Measurements from ENCODE around the gene VEZT. TPM values are rescaled to one million over a fixed set of nuclear protein-coding genes. Genes with fewer than 3 reads are reported as not detected.
"Not testable (repeated sequence)": the region's sequence is repeated elsewhere in the genome, so short reads cannot be mapped to it uniquely, and the experiment has no call there.

The VEZT gene
- total RNA-seq, 1 experiment from 2014 or later = 46.4 TPM

GRCh38 chr12:95323212-95323611 is 105.6 kb downstream of the VEZT start:
- TF ChIP-seq ATF3 (IDR thresholded peaks at IDR 0.05) = no peak
- no peak for TF ChIP-seq ELF1 (IDR thresholded peaks at IDR 0.05; ENCODE audit: borderline replicate concordance, low read depth)
- TF ChIP-seq JUND (IDR thresholded peaks at IDR 0.05) = no peak
- no peak for TF ChIP-seq FOSL1 (IDR thresholded peaks at IDR 0.05; ENCODE audit: low read depth)
- no peak for TF ChIP-seq RAD21 (IDR thresholded peaks at IDR 0.05; ENCODE audit: low read depth)
- TF ChIP-seq SP1 (IDR thresholded peaks at IDR 0.05; ENCODE audit: low read depth) = no peak
- no peak for TF ChIP-seq CEBPB (IDR thresholded peaks at IDR 0.05; ENCODE audit: low read depth)
- no peak for TF ChIP-seq EGR1 (IDR thresholded peaks at IDR 0.05; ENCODE audit: low read depth)
- no peak for TF ChIP-seq EZH2phosphoT487 (IDR thresholded peaks at IDR 0.05; ENCODE audit: borderline replicate concordance)
- no peak for TF ChIP-seq CBX3 (IDR thresholded peaks at IDR 0.05; ENCODE audit: low read depth)
- no peak for TF ChIP-seq ZFX (IDR thresholded peaks at IDR 0.05)
- TF ChIP-seq EZH2 (IDR thresholded peaks at IDR 0.05) = no peak
- TF ChIP-seq MAX (IDR thresholded peaks at IDR 0.05) = no peak
- Histone ChIP-seq H3K27me3 (ENCODE audit: insufficient read depth, low read length) (no peaks in the 10 kb centered on the region), H3K36me3 (ENCODE audit: control insufficient read depth in 1 of 2, insufficient read depth in 2 of 2, low read length in 2 of 2) (no peaks in the 10 kb centered on the region), H3K9me3 (ENCODE audit: control insufficient read depth in 1 of 2, insufficient read depth in 1 of 2, low read depth in 1 of 2, low read length in 2 of 2) (no peaks in the 10 kb centered on the region), H2AFZ (ENCODE audit: low read depth, low read length, poor library complexity, severe bottlenecking) (no peak overlapping the region), H3K4me1 (ENCODE audit: control insufficient read depth in 1 of 2, insufficient read depth in 2 of 2, low read length in 2 of 2) (0 out of 4 replicates have a peak, but pooled peaks cover 0 to 6% of the 10 kb centered on the region in 2 experiments), H3K79me2 (ENCODE audit: insufficient read depth, low read length) (no peaks in the 10 kb centered on the region), H3K27ac (ENCODE audit: low read depth, low read length) (no peak overlapping the region), H3K9me2 (ENCODE audit: insufficient read depth) (no peaks in the 10 kb centered on the region), H3K4me2 (ENCODE audit: low read length) (no peak overlapping the region), H3K9ac (ENCODE audit: low read length) (no peak overlapping the region), H3K4me3 (replicated peaks in 1 of 2; ENCODE audit: low read depth in 1 of 2, low read length in 2 of 2) (no peak overlapping the region), H4K20me1 (ENCODE audit: insufficient read depth) (no peaks in the 10 kb centered on the region)
- CTCF ChIA-PET = no interaction called here
- intact Hi-C loops (cut with micrococcal nuclease) = no loop called here
- POLR2A ChIA-PET = no interaction called here
- ATAC-seq = no peak
- RAD21 ChIA-PET (ENCODE audit: low non-redundant PET in 1 of 2, low total read pairs in 2 of 2, uncharacterized antibody in 2 of 2, unreplicated experiment in 2 of 2) = no interaction called here
- no peak for DNase-seq (ENCODE audit: low read depth, low spot score)
- no TSS peak for BruUV-seq (replicated peaks)

- H3K9ac ChIP-seq (ENCODE audit: low read length); H3K9me2 ChIP-seq (ENCODE audit: insufficient read depth); H3K4me2 ChIP-seq (ENCODE audit: low read length); RAD21 ChIA-PET (ENCODE audit: low non-redundant PET in 1 of 2, low total read pairs in 2 of 2, uncharacterized antibody in 2 of 2, unreplicated experiment in 2 of 2); ATAC-seq; H3K79me2 ChIP-seq (ENCODE audit: insufficient read depth, low read length); DNase-seq (ENCODE audit: low read depth, low spot score); H3K4me3 ChIP-seq (replicated peaks in 1 of 2; ENCODE audit: low read depth in 1 of 2, low read length in 2 of 2); CTCF ChIA-PET; POLR2A ChIA-PET; H3K9me3 ChIP-seq (ENCODE audit: control insufficient read depth in 1 of 2, insufficient read depth in 1 of 2, low read depth in 1 of 2, low read length in 2 of 2); H2AFZ ChIP-seq (ENCODE audit: low read depth, low read length, poor library complexity, severe bottlenecking); intact Hi-C loops (cut with micrococcal nuclease); BruUV-seq (replicated peaks); H3K27me3 ChIP-seq (ENCODE audit: insufficient read depth, low read length); H3K27ac ChIP-seq (ENCODE audit: low read depth, low read length); H3K36me3 ChIP-seq (ENCODE audit: control insufficient read depth in 1 of 2, insufficient read depth in 2 of 2, low read length in 2 of 2); H4K20me1 ChIP-seq (ENCODE audit: insufficient read depth): not testable (repeated sequence)
- peaks cover 0 to 14% of the 10 kb centered on the region in 2 experiments; a peak in 2 of 4 replicates for H3K4me1 ChIP-seq (ENCODE audit: control insufficient read depth in 1 of 2, insufficient read depth in 2 of 2, low read length in 2 of 2)
Measured at GRCh38 chr12:95324246-95324645, 106.6 kb downstream of the VEZT start.

Data from HCT116 (cell line).